ENCODE measurements around the gene MICAL3. TPM values are rescaled to one million over a fixed set of nuclear protein-coding genes. Genes with fewer than 3 reads are reported as not detected.

Gene MICAL3
- total RNA-seq, 1 experiment from 2014 or later: 47.1 TPM

GRCh38 chr22:17803609-17804270 lies 220.6 kb downstream of the MICAL3 start:
- ChIA-PET POLR2A (interaction anchor here (0.5 kb wide), 1 partner anchor 84 kb away, joined by 6 read pairs; no protein-coding TSS in a partner anchor), CTCF (no interaction called here)
- BruUV-seq (replicated peaks): no TSS peak
- Histone ChIP-seq H3K36me3 (ENCODE audit: control insufficient read depth, insufficient read depth, low read length) (no peaks in the 10 kb centered on the region; the same call in 1 of the 2 replicates), H3K27ac (ENCODE audit: low read length) (no peak overlapping the region), H3K27me3 (ENCODE audit: control insufficient read depth, insufficient read depth, low read length) (no peaks in the 10 kb centered on the region), H3K4me1 (ENCODE audit: control insufficient read depth, insufficient read depth, low read length) (no peaks in the 10 kb centered on the region), H3K4me3 (ENCODE audit: low read depth in 2 of 2, low read length in 2 of 2) (no peak overlapping the region), H3K9me3 (ENCODE audit: control insufficient read depth, insufficient read depth, low read depth, low read length) (no peaks in the 10 kb centered on the region)
- TF ChIP-seq TCF7L2 (IDR thresholded peaks at IDR 0.05; ENCODE audit: low read depth, low read length) (no peak), SIN3A (IDR thresholded peaks at IDR 0.05; ENCODE audit: borderline replicate concordance, insufficient read depth, low read depth, low read length) (no peak), CTCF (IDR thresholded peaks at IDR 0.05) (no peak), REST (IDR thresholded peaks at IDR 0.05; ENCODE audit: insufficient read depth in 1 of 2, low read depth in 2 of 2, low read length in 1 of 2) (no peak), POLR2AphosphoS5 (IDR thresholded peaks at IDR 0.05; ENCODE audit: low read depth, low read length) (no peak)
- in situ Hi-C loops (cut with HindIII; ENCODE audit: low pct_unique_long_range_greater_than_20kb, low sequenced_read_pairs): no loop called here
- intact Hi-C loops (cut with micrococcal nuclease; ENCODE audit: unreplicated experiment): no loop called here
- no peak for ATAC-seq
- DNase-seq (ENCODE audit: low read depth, low spot score): no peak

GRCh38 chr22:17802822-17803221 lies 221.5 kb downstream of the MICAL3 start:
- no peak for ATAC-seq
- intact Hi-C loops (cut with micrococcal nuclease; ENCODE audit: unreplicated experiment): no loop called here
- no TSS peak for BruUV-seq (replicated peaks)
- CTCF ChIA-PET: no interaction called here
- Histone ChIP-seq H3K4me3 (ENCODE audit: low read depth in 2 of 2, low read length in 2 of 2) (no peak overlapping the region), H3K4me1 (ENCODE audit: control insufficient read depth, insufficient read depth, low read length) (no peaks in the 10 kb centered on the region), H3K27me3 (ENCODE audit: control insufficient read depth, insufficient read depth, low read length) (no peaks in the 10 kb centered on the region), H3K9me3 (ENCODE audit: control insufficient read depth, insufficient read depth, low read depth, low read length) (no peaks in the 10 kb centered on the region), H3K36me3 (ENCODE audit: control insufficient read depth, insufficient read depth, low read length) (no peaks in the 10 kb centered on the region; the same call in 1 of the 2 replicates), H3K27ac (ENCODE audit: low read length) (no peak overlapping the region)
- POLR2A ChIA-PET: no interaction called here
- no peak for TF ChIP-seq POLR2AphosphoS5 (IDR thresholded peaks at IDR 0.05; ENCODE audit: low read depth, low read length)
- no peak for TF ChIP-seq TCF7L2 (IDR thresholded peaks at IDR 0.05; ENCODE audit: low read depth, low read length)
- no peak for TF ChIP-seq REST (IDR thresholded peaks at IDR 0.05; ENCODE audit: insufficient read depth in 1 of 2, low read depth in 2 of 2, low read length in 1 of 2)
- no peak for TF ChIP-seq CTCF (IDR thresholded peaks at IDR 0.05)
- no peak for TF ChIP-seq SIN3A (IDR thresholded peaks at IDR 0.05; ENCODE audit: borderline replicate concordance, insufficient read depth, low read depth, low read length)
- no peak for DNase-seq (ENCODE audit: low read depth, low spot score)
- in situ Hi-C loops (cut with HindIII; ENCODE audit: low pct_unique_long_range_greater_than_20kb, low sequenced_read_pairs): no loop called here

All from Panc1 (cell line).